GM19025 (cell line): Measurements from ENCODE around the gene KMT5B.

Experiments
- ATAC-seq: cut with Tn5 transposase; IDR thresholded peaks from one replicate; pipeline ENCODE4 v1.9.1; 2021; ENCODE audit warnings: mild to moderate bottlenecking, low read depth, moderate library complexity; ENCODE audit not compliant: unreplicated experiment

Gene KMT5B

GRCh38 chr11:68146704-68147474, 66.2 kb downstream of the KMT5B start:
- no peak for ATAC-seq

DNA sequence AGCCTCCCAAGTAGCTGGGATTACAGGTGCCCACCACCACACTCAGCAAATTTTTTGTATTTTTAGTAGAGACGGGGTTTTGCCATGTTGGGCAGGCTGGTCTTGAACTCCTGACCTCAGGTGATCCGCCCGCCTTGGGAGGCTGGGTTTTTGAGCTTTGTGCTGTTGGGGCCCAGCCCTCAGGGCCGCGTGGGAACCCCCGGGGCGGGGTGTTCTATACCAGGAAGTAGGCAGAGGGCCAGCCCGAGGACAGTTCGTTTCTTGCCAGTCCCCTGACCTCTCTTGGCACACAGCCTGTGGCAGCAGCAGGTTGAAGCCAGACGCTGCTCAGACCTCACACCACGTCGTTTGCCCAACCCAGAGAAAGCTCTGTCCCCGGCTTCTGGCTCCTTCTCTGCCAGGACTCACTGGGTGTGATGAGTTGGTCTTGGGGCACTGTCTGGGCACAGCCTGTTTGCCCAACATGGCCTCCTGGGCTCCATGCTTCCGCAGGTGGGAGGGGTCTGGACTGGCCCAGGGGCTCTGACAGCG, 67.0 kb downstream of the KMT5B start:
- ATAC-seq, result no peak

DNA sequence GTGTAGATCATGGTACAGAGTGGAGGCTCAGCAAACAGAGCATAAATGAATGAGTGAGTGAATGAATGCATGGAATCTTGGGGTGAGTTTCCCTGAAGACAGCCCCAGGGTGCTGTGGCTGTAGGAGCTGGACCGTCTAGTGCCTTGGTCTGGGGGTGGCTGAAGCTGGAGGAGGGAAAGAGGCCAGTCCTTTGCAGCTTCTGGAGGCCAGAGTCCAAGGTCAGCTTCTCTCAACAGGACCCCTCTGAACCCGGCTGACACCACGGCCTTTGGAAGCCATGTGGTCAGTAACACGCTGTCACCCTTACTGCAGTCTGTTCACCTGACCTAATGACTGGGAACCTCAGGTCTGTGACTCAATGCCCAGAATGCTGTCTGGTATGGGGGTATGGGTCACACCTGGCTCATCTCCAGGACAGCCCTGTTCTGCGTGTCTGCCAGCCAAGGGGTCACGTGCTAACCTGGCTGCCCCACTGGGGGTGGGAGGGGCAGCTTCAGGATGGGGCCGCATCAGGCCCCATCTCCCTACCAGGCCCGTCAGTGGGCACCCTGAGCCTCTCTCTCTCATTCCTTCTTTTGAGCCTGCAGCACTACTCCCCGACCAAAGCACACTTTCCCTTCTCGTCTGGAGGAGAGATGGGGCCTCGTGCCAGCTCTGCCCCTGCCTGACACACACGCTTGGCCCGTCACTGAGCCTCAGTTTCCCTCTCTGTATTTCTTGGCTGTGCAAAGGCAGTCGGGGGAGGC, 67.8 kb downstream of the KMT5B start:
- no peak for ATAC-seq

- ATAC-seq, result no peak
These were observed 69.8 kb downstream of the KMT5B start for GRCh38 chr11:68143310-68143689.

- no peak for ATAC-seq
These were observed 70.4 kb downstream of the KMT5B start for GRCh38 chr11:68142441-68143309.

GRCh38 chr11:68142028-68142412, 71.1 kb downstream of the KMT5B start:
- ATAC-seq, result no peak

- no peak for ATAC-seq
These were observed 71.7 kb downstream of the KMT5B start for GRCh38 chr11:68141246-68142027.

- no peak for ATAC-seq
These were observed 72.4 kb downstream of the KMT5B start for GRCh38 chr11:68140496-68141245.

GRCh38 chr11:68138237-68138636, 74.9 kb downstream of the KMT5B start:
- no peak for ATAC-seq

- ATAC-seq, result no peak
These were observed 75.3 kb downstream of the KMT5B start for GRCh38 chr11:68137833-68138232.

- ATAC-seq, result no peak
These were observed 76.2 kb downstream of the KMT5B start for GRCh38 chr11:68136866-68137265.

GRCh38 chr11:68135161-68135560, 77.9 kb downstream of the KMT5B start:
- ATAC-seq, result no peak

DNA sequence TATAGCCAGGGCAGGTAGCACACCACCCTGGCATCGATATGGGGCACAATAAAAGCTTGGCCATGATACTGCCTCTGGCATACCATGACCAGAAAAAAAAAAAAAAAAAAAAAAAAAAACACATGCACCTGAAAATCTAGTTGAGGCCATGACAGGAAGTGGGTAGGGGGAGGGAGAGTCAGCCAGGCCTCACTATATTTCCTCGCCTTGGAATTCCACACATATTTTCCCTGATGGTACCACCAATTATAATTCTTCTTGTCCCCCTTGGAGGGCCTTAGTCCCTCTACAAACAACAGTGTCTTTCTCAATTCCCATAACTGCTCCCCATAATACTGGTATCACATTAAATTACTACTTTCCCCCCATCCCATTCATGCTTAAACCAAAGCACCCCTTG, 79.3 kb downstream of the KMT5B start:
- no peak for ATAC-seq

DNA sequence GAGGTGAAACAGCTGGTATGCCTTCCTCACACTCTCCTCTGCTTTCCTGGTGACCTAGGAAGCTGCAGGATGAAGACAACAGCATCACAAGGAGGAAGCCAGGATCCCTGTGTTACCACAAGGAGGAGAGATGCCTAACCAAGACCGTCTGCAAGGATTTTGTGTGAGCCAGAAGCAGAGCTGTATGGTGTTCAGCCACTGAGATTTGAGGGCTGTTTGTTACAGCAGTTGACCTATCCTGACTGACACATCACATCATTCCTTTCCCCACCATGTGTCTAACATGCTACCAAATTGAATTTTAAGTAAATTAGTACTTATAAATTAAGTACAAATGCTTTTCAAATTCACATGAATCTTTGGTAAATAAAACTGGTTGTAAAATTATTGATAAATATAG, 83.0 kb downstream of the KMT5B start:
- ATAC-seq, result no peak

DNA sequence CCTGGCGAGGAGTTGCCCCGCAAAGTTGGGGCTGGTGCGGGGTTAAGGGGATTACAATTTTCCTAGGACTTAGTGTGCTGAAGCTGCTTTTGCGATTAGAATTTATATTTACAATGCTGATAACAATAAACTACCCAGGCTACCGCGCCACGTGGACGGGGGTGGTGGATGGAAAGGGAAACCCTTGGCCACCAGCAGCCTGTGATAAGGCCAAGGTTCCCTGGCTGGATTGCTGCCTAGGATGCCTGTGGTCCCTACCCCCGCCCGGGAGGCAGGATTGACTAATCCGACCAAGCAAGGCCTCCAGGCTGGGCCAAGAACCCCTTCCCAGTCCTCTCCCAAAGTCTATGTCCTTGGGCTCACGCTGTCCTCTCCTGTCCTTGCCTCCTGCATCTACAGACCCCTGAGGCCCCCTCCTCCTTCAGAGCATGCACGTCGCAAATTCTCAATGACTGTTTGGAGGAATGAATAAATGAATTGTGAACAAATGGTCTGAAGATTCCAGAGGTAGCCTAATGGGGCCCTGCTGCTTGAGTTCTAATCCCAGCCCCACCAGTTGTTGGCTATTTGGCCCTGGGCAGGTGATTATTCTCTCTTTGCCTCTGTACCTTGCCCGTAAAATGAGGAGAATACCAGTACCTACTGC, 84.3 kb downstream of the KMT5B start:
- no peak for ATAC-seq

DNA sequence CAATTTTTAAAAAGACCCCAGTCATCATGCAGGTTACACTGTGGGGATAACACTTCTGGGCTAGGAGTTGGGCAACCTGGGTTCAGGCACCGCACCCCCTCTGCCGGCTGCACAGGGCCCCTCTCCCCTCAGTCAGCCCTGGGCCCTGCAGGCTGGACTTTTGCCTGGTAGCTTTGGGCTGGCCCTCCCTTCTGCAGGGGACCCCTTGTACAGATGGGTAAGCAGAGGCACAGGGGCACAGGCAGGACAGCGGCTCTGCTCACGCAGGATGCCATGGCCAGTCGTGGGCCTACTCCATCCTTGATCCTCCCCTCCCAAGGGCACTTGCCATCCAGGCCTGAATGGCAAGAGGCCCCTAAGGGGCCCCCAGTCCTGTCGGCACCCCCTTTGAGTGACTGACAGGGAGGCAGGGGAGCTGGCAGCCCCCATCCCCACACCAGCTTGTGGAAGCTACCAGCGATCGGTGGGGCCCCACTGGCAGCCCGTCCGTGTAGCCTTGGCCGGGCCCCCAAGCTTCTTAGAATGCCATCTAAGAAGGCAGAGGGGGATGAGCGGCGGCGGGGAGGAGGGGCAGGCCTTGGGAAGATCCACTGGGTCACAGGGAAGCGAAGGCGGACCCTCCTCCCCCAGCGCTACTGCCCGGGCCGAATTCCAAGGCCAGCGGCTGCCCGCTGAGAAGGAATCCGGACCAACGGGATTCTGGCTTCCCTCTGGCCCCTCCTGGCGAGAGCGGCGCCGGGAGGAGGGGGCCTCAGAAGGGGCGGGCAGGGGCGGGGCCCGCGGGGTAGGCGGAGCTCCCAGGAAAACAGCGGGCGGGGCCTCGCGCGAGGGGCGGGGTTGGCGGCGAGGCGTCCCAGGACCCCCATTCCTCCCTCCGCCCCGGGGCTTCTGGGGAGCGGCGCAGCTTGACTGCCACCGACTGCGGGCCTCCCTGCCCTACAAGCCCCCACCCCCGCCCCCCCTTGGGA, 85.1 kb downstream of the KMT5B start:
- ATAC-seq, result no peak

DNA sequence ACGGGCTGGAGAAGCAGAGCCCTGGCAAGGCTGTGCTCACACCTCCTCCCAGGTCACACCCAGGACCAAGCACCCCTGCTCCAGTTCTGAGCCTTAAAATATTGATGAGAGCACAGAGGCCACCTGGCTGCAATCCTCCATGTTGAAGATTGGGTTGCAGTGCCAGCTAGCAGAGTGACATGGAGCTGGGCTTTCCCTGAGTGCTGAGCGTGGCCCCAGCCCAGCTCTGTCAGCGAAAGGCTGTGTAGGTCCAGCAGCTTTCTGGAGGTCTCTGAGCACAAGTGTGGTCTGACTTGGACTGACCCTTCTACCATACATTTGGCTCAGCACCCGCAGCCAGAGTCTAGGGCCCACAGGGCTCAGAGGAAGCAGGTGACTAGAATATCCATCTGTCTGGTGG, 87.9 kb downstream of the KMT5B start:
- ATAC-seq, result no peak
